GM12801 (cell line): ENCODE data around the gene CNTNAP5.

Experiments used
- CTCF ChIP-seq: IDR thresholded peaks from one replicate; pipeline ENCODE4 v1.5.1; 2011; ENCODE audit warnings: control low read depth; ENCODE audit not compliant: insufficient read length; ENCODE audit errors: extremely low read depth

Gene CNTNAP5

GRCh38 chr2:124824441-124824840 lies 799.4 kb downstream of the CNTNAP5 start:
- no peak for TF ChIP-seq CTCF

GRCh38 chr2:124832521-124832920 lies 807.4 kb downstream of the CNTNAP5 start:
- TF ChIP-seq CTCF: no peak

GRCh38 chr2:124834331-124834730 lies 809.2 kb downstream of the CNTNAP5 start:
- no peak for TF ChIP-seq CTCF

- TF ChIP-seq CTCF: no peak
These were observed 810.2 kb downstream of the CNTNAP5 start for GRCh38 chr2:124835331-124835730.

GRCh38 chr2:124836416-124836815 lies 811.3 kb downstream of the CNTNAP5 start:
- TF ChIP-seq CTCF: no peak

- no peak for TF ChIP-seq CTCF
These were observed 812.4 kb downstream of the CNTNAP5 start for GRCh38 chr2:124837496-124837895.

GRCh38 chr2:124838406-124838805 lies 813.3 kb downstream of the CNTNAP5 start:
- TF ChIP-seq CTCF: no peak

GRCh38 chr2:124867247-124867646 lies 842.2 kb downstream of the CNTNAP5 start:
- no peak for TF ChIP-seq CTCF
